Measurements from ENCODE around the gene ATG4B. TPM values are rescaled to one million over a fixed set of nuclear protein-coding genes. Genes with fewer than 3 reads are reported as not detected.
A peak's percentile ranks its signal among the peaks of the same experiment; 100 is the strongest.

ATG4B gene
- total and polyA plus RNA-seq, 11 donors: 35.9 to 75.1 (median 48.3) TPM

DNA sequence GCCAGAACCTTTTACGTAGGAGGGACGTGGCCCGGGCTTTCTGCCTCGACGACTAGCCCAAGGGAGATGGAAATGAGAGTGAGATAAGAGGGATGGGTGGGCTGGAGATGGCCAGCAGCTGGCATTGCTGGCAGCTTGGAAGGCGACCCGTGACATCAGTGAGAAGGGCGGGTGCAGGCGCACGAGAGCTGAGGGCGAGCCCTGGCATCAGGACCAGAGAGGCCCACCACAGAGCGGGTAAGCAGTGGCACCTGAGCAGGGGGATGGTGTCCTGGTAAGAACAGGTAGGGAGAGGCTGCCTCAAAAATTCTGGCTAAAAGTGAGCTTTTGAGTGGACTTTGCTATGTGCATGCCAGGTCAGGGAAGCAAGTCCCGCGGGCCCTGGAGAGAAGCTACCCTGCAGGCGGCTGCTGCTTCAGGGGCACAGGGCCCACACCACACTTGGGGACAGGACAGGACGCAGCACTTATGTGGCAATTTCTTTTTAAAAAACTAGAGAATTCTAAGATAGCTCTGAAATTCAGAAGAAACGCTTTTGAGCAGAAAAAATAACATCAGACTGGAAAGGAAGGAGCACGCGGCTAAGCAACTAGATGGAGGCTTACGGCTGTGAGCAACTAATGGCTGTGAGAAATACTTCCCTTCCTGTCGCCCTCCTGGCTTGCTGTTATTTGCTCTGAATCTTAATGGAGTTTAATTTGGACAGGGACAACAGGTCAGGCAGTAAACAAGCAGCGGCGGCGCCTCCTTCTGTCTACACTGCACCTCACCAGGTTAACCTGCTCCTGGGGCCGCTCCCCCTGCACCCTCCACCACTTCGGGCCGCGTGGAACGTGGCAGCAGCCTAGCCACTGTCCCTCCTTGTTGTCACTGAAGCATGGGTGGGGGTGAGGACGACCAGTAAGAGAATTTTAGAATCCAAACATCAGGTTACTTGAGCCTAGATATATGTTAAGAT lies 21.0 kb upstream of the ATG4B start:
- WGBS, 4 donors: 82 to 85% (median 85%) methylated on average over 30 of the region's 30 CpGs
- H3K4me3 ChIP-seq: peak overlapping the region in 11 of 12 donors; percentile 17 to 52 (median 46)
- H3K4me1 ChIP-seq: peaks cover 0 to 48% (median 25%) of the 10 kb centered on the region in 12 donors
- H3K27ac ChIP-seq: peak overlapping the region in 9 of 12 donors; percentile 62 to 86 (median 78)
- ATAC-seq (peak in 1 of 4 donors; percentile 21), DNase-seq (peak in 2 of 5 donors; percentile 28 to 48)
- peaks cover 0 to 2% (median 0%) of the 10 kb centered on the region in 9 donors for H3K36me3 ChIP-seq
- peaks cover 0 to 2% (median 0%) of the 10 kb centered on the region in 12 donors for H3K9me3 ChIP-seq
- TF ChIP-seq POLR2A (IDR thresholded peaks at IDR 0.05) (no peak), CTCF (IDR thresholded peaks at IDR 0.05) (no peak)
- H3K27me3 ChIP-seq: no peaks in the 10 kb centered on the region
- intact Hi-C loops (cut with DNase I): loop anchor here in 6 of 10 donors (5.0 to 10.0 kb wide), 3 partner anchors 109 to 262 kb away; partner anchors contain the start of genes STK25 (in 5 of the 6) and FARP2 (in 2 of the 6)

- ATAC-seq (peak; percentile 57 to 87 (median 60)), DNase-seq (peak; percentile 59 to 85 (median 75))
- Histone ChIP-seq H3K27ac (peak overlapping the region; percentile 62 to 92 (median 80)), H3K4me1 (peaks cover 0 to 47% (median 24%) of the 10 kb centered on the region in 12 donors), H3K36me3 (peaks cover 0 to 2% (median 0%) of the 10 kb centered on the region in 9 donors), H3K9me3 (peaks cover 0 to 4% (median 0%) of the 10 kb centered on the region in 12 donors), H3K27me3 (no peaks in the 10 kb centered on the region), H3K4me3 (peak overlapping the region; percentile 17 to 52 (median 45))
- WGBS, 4 donors: 29 to 40% (median 33%) methylated on average over 14 to 15 of the region's 15 CpGs
- TF ChIP-seq CTCF (IDR thresholded peaks at IDR 0.05): no peak
- no peak for TF ChIP-seq POLR2A (IDR thresholded peaks at IDR 0.05)
- intact Hi-C loops (cut with DNase I): loop anchor here in 6 of 10 donors (2.0 to 10.0 kb wide), 4 partner anchors 19 to 263 kb away; partner anchors contain the start of genes STK25 (in 5 of the 6), FARP2 (in 2 of the 6), ATG4B (in 1 of the 6) and THAP4 (in 1 of the 6)
Measured at GRCh38 chr2:241617431-241618154, 19.9 kb upstream of the ATG4B start.

GRCh38 chr2:241618296-241618805 lies 19.1 kb upstream of the ATG4B start:
- peak overlapping the region; percentile 62 to 92 (median 80) for H3K27ac ChIP-seq
- peaks cover 0 to 5% (median 0%) of the 10 kb centered on the region in 9 donors for H3K36me3 ChIP-seq
- H3K27me3 ChIP-seq: no peaks in the 10 kb centered on the region
- peaks cover 0 to 4% (median 0%) of the 10 kb centered on the region in 12 donors for H3K9me3 ChIP-seq
- DNase-seq (no peak), ATAC-seq (no peak)
- H3K4me3 ChIP-seq: peak overlapping the region in 7 of 12 donors; percentile 35 to 52 (median 47)
- intact Hi-C loops (cut with DNase I): loop anchor here in 6 of 10 donors (2.0 to 10.0 kb wide), 4 partner anchors 18 to 264 kb away; partner anchors contain the start of genes STK25 (in 5 of the 6), FARP2 (in 2 of the 6), ATG4B (in 1 of the 6) and THAP4 (in 1 of the 6)
- H3K4me1 ChIP-seq: peaks cover 0 to 39% (median 19%) of the 10 kb centered on the region in 12 donors
- 58 to 71% (median 65%) methylated on average over 5 of the region's 5 CpGs for whole genome bisulfite sequencing, 4 donors
- no peak for TF ChIP-seq CTCF (IDR thresholded peaks at IDR 0.05)
- TF ChIP-seq POLR2A (IDR thresholded peaks at IDR 0.05): no peak

Measured in heart left ventricle (tissue), 16 donors.